Endodermal cell (in vitro differentiated cells): Measurements from ENCODE around the gene RPS16. TPM values are rescaled to one million over a fixed set of nuclear protein-coding genes. Genes with fewer than 3 reads are reported as not detected.

ENCODE experiments used
- DNase-seq: peaks from one replicate; pipeline ENCODE4 v3.0.0-alpha.2; 2017
- H3K27ac ChIP-seq: 2 replicates; pipeline ENCODE4 v1.5.1; 2013; ENCODE audit warnings: mild to moderate bottlenecking, low read depth, low read length, moderate library complexity
- H3K27me3 ChIP-seq: 2 replicates; pipeline ENCODE4 v1.6.1; 2013; ENCODE audit warnings: mild to moderate bottlenecking, low read length, moderate library complexity; ENCODE audit not compliant: insufficient read depth, control insufficient read depth, poor library complexity, severe bottlenecking
- H3K36me3 ChIP-seq: 2 replicates; pipeline ENCODE4 v1.7.0; 2013; ENCODE audit warnings: mild to moderate bottlenecking, low read length, moderate library complexity; ENCODE audit not compliant: control insufficient read depth, insufficient read depth
- H3K4me1 ChIP-seq: one replicate; pipeline ENCODE4 v1.7.0; 2013; ENCODE audit warnings: low read length; ENCODE audit not compliant: control insufficient read depth, insufficient read depth
- H3K4me3 ChIP-seq: 2 replicates; pipeline ENCODE4 v1.5.1; 2013; ENCODE audit warnings: mild to moderate bottlenecking, low read length, moderate library complexity
- H3K9ac ChIP-seq: 2 replicates; pipeline ENCODE4 v1.6.1; 2013; ENCODE audit warnings: mild to moderate bottlenecking, low read length, moderate library complexity; ENCODE audit not compliant: poor library complexity, severe bottlenecking; ENCODE audit errors: extremely low read depth
- H3K9me3 ChIP-seq: 2 replicates; pipeline ENCODE4 v1.6.1; 2013; ENCODE audit warnings: mild to moderate bottlenecking, low read length, moderate library complexity; ENCODE audit not compliant: control insufficient read depth
- H3K27ac Mint-ChIP-seq: 2 replicates; pipeline ENCODE4 v1.8.0; 2020; ENCODE audit warnings: mixed read lengths
- H3K27me3 Mint-ChIP-seq: 2 replicates; pipeline ENCODE4 v1.8.0; 2021; ENCODE audit warnings: mild to moderate bottlenecking, mixed read lengths; ENCODE audit not compliant: insufficient read depth
- H3K36me3 Mint-ChIP-seq: 2 replicates; pipeline ENCODE4 v1.8.0; 2020; ENCODE audit warnings: low read depth, mixed read lengths
- H3K4me1 Mint-ChIP-seq: 2 replicates; pipeline ENCODE4 v1.8.0; 2020; ENCODE audit warnings: mixed read lengths
- H3K4me3 Mint-ChIP-seq: 2 replicates; pipeline ENCODE4 v1.8.0; 2020; ENCODE audit warnings: mild to moderate bottlenecking, moderate library complexity, mixed read lengths
- H3K9me3 Mint-ChIP-seq: 2 replicates; pipeline ENCODE4 v1.8.0; 2020; ENCODE audit warnings: mild to moderate bottlenecking, mixed read lengths
- WGBS, 2 experiments: methylation state at CpG; one replicate each; pipeline versions ENCODE4 v1.1.5 to v1.1.7; 2013; ENCODE audit warnings: missing lambda C conversion rate in 2 of 2, mixed read lengths in 1 of 2; ENCODE audit not compliant: insufficient coverage in 1 of 2, insufficient read length in 1 of 2; 5-methylcytosine and 5-hydroxymethylcytosine counted together
- total RNA-seq, 2 donors: library from RNA; stranded (reverse); fragmentation: NEBNext Ultra II Directional in 1 of 2; extraction: Animal tissue kit (Norgen Biotek cat#: 25700) in 1 of 2; gene quantifications; 2 replicates in 1 of 2; 3 replicates in 1 of 2; pipeline ENCODE4 v1.2.1, GENCODE V29; 2021
- TF ChIP-seq, protein P1 (sequence below): fragments of 200-600 bp; sonication (generic); conservative IDR thresholded peaks from 2 replicates; pipeline ENCODE4 v1.5.0; 2021; ENCODE audit warnings: antibody characterized with exemption, mild to moderate bottlenecking

RPS16 gene
- total RNA-seq, 2 donors from 2014 or later, result 1,674 to 1,990 TPM

DNA sequence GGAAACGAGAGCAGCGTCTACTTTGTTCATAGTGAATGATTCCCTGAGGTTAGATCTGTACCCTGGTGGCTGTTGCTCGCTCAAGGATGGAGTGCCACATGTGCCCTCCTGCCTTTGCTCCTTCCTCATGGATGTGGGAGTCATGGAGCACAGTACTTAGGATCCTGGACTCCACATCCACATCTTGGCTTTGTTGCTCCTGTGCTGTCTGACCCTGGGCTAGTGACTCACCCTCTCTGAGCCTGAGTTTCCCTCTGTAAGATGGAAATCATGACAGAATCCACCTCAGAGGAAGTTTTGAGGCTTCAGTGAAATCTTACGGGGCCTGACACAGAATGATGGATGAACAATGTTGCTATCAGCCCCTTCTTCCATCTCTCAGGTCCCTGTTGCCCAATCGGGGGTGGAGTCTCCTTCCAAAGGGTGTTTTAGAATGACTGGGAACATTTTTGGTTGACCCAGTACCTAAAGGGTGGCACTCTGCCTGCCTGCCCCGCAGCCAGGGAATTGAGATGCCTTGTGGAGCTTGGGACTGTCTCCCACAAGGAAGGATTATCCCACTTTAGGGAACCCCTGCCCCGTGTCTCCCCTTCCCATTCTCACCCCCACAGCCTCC lies 35.1 kb upstream of the RPS16 start:
- H3K4me3 Mint-ChIP-seq, result no peak overlapping the region
- TF ChIP-seq, protein P1, sequence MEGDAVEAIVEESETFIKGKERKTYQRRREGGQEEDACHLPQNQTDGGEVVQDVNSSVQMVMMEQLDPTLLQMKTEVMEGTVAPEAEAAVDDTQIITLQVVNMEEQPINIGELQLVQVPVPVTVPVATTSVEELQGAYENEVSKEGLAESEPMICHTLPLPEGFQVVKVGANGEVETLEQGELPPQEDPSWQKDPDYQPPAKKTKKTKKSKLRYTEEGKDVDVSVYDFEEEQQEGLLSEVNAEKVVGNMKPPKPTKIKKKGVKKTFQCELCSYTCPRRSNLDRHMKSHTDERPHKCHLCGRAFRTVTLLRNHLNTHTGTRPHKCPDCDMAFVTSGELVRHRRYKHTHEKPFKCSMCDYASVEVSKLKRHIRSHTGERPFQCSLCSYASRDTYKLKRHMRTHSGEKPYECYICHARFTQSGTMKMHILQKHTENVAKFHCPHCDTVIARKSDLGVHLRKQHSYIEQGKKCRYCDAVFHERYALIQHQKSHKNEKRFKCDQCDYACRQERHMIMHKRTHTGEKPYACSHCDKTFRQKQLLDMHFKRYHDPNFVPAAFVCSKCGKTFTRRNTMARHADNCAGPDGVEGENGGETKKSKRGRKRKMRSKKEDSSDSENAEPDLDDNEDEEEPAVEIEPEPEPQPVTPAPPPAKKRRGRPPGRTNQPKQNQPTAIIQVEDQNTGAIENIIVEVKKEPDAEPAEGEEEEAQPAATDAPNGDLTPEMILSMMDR, result no peak
- H3K27ac ChIP-seq, result no peak overlapping the region
- no peak for DNase-seq
- no peak overlapping the region for H3K9ac ChIP-seq
- H3K27ac Mint-ChIP-seq, result no peak overlapping the region
- no peaks in the 10 kb centered on the region for H3K27me3 ChIP-seq
- no peaks in the 10 kb centered on the region for H3K27me3 Mint-ChIP-seq
- H3K9me3 Mint-ChIP-seq, result no peaks in the 10 kb centered on the region
- no peaks in the 10 kb centered on the region for H3K9me3 ChIP-seq
- no peaks in the 10 kb centered on the region for H3K4me1 ChIP-seq
- peaks cover 86% of the 10 kb centered on the region for H3K36me3 ChIP-seq
- H3K4me1 Mint-ChIP-seq, result no peaks in the 10 kb centered on the region
- no peak overlapping the region for H3K4me3 ChIP-seq
- WGBS, 2 experiments, result 90 to 93% methylated on average over 6 to 7 of the region's 7 CpGs
- H3K36me3 Mint-ChIP-seq, result peaks cover 73% of the 10 kb centered on the region

DNA sequence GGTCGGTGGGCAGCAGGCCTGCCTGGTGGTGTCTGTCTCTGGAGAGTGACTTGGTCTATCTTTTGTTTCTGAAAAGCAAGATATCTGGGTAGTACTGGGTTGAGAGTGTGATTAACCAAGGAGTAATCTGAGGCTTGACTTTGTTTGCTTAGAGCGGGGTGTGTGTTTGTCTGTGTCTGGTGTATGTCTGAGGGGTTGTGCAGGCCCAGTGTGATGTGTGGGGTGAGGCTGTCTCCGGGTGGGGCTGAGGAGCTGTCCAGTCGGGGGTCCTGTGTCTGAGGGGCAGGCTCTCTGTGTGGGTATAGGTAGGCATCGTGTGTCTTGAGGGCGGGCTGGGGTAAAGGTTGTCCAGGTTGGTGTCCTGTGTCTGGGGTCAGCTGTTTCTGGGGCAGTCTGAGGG lies 33.8 kb upstream of the RPS16 start:
- WGBS, 2 experiments, result 91% methylated on average over 6 of the region's 6 CpGs; no CpG with 5 or more reads in 1 of the 2 experiments
- H3K9ac ChIP-seq, result no peak overlapping the region
- H3K4me3 Mint-ChIP-seq, result no peak overlapping the region
- no peak for DNase-seq
- H3K36me3 ChIP-seq, result peaks cover 86% of the 10 kb centered on the region
- peak overlapping the region; percentile 88 for H3K27ac Mint-ChIP-seq
- peaks cover 73% of the 10 kb centered on the region for H3K36me3 Mint-ChIP-seq
- no peak overlapping the region for H3K4me3 ChIP-seq
- no peaks in the 10 kb centered on the region for H3K9me3 Mint-ChIP-seq
- no peaks in the 10 kb centered on the region for H3K4me1 ChIP-seq
- H3K27ac ChIP-seq, result no peak overlapping the region
- H3K27me3 ChIP-seq, result no peaks in the 10 kb centered on the region
- TF ChIP-seq, protein P1, result no peak
- no peaks in the 10 kb centered on the region for H3K4me1 Mint-ChIP-seq
- H3K27me3 Mint-ChIP-seq, result no peaks in the 10 kb centered on the region
- H3K9me3 ChIP-seq, result no peaks in the 10 kb centered on the region

DNA sequence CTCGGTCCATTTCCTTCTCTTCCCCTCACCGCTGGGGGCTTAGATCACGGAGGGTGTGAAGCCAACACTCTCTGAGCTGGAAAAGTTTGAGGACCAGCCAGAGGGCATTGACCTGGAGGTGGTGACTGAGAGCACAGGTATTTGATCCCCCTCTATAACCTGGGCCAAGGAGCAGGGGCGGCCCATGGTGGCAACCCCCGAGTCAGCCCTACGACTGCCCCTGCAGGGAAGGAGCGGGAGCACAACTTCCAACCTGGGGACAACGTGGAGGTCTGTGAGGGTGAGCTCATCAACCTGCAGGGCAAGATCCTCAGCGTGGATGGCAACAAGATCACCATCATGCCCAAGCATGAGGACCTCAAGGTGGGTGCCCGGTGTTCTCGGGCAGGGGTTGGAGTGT lies 33.3 kb upstream of the RPS16 start:
- peaks cover 86% of the 10 kb centered on the region for H3K36me3 ChIP-seq
- no peaks in the 10 kb centered on the region for H3K27me3 ChIP-seq
- H3K4me1 Mint-ChIP-seq, result no peaks in the 10 kb centered on the region
- H3K9me3 ChIP-seq, result no peaks in the 10 kb centered on the region
- H3K4me3 Mint-ChIP-seq, result no peak overlapping the region
- no peaks in the 10 kb centered on the region for H3K27me3 Mint-ChIP-seq
- H3K27ac Mint-ChIP-seq, result peak overlapping the region; percentile 61
- no peaks in the 10 kb centered on the region for H3K4me1 ChIP-seq
- H3K36me3 Mint-ChIP-seq, result peaks cover 69% of the 10 kb centered on the region
- H3K4me3 ChIP-seq, result no peak overlapping the region
- peak; percentile 64 for DNase-seq
- H3K9me3 Mint-ChIP-seq, result no peaks in the 10 kb centered on the region
- TF ChIP-seq, protein P1, result peak; percentile 22
- H3K9ac ChIP-seq, result no peak overlapping the region
- H3K27ac ChIP-seq, result no peak overlapping the region
- 92 to 94% methylated on average over 6 to 11 of the region's 11 CpGs for WGBS, 2 experiments
